ENCODE results near the gene TIGAR.

TIGAR gene

DNA sequence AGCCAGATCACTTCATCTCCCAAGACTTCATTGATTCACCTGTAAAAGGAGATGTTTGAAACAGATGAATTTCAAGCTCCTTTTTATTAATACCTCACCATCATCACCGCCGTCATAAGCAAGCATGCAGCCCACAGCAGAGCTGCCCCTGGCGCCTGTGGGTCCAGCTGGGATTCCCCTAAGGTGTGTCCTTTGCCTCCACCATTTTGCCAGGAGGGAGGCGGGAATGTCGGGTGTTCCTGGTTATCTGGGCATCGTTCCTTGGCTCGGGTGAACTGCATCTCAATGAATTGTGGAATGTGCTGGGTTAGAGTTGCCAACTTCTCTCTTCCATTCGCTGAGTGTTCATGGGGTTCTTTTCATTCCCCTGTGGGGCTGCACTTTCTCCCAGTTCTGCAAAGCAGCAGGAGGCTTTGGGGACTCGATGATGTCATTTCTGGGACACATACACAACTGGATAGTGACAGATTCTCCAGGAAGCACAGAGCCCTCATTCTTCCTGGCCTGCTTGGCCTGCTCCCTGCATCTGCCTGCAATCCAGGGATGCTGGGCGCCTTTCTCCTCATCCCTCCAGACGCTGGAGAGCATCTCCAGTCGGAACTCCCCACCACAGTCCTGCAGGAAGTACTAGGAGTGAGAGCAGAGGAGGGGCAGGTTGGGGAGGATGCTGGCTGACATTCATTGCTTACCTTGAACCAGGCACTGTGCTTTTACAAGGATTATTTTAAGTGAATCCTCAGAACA, 37.3 kb upstream of the TIGAR start:
- DNase-seq, result no peak

DNA sequence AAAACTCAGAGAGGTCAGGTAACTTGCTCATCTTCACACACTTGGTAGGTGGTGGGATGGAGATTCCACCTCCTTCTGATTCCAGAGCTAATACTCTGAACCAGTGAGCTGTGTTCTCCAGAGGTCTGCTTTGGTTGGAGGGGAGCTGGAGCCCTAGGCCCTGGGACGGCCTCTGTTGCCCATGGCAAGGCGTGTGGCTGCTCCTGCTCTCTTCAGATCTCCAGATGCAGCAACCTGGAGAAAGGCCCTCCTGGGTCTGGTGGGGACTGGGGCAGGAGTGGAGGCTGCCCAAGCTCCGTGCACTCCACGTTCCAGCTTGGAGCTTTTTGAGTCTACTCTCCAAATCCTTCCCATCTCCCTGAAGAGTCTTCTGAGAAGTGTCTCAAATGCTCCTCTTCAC, 36.7 kb upstream of the TIGAR start:
- no peak for DNase-seq

DNA sequence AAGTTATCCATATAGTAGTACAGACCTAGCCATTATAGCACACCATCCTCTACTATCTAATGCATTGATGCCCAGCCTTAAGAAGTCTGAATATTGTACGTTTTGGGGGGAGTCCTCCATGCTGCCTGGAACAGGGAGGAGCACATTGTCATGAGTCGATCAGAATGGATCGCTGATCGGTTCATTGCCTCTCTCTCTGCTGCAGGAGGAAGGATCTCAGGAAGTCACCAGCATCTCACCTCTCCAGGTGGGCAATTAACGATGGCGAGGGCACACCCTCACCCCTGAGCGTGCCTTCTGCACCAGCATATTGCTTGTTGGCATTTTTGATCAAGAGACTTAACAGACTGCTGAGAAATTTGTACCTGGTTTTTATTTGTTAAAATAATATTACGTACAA, 35.9 kb upstream of the TIGAR start:
- DNase-seq, result no peak

DNA sequence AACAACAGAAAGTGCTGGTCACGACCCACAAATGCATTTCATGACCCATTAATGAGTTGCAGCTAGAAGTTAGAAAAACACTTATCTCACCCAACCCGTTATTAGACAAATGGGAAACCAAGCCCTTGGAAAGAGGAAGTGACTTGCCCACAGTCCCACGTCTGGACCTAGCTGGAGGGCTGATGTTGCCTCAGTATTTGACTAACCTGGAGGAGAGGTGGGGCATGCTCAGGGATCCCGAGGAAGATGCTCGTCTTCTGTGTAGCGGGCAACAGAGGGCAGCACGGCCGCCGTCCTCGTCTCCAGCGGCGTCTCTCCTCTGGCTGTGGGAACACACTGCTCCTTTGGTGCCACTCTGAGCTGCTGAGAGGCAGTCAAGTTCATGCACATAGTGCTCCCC, 34.8 kb upstream of the TIGAR start:
- DNase-seq, result no peak

DNA sequence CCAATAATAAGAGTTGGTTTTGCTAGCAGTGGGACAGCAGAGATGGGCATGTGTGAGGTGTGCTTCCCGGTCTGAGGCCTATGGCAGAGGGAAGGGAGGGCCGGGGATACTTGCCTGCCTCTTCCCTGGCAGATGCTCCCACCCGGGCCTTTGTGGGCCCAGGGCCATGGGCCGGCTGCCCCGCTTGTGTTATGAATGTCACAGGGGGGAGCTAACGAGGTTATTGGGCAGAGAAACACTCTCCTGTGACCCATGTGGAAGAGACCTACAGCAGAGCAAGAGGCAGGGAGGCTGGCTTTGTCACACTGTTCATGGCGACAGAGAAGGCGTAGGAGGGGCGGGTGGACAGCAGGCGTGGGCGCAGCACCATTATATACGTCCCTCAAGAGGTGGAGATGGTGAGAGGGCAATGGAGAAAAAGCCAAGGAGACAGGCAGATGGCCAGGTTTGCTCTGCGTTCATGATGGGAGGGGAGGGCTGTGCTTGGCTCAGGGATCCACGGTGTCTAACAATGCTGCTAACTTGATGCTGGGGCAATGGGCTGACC, 34.2 kb upstream of the TIGAR start:
- peak in 1 of 2 experiments; percentile 24 for DNase-seq

- no peak for DNase-seq
Observed at GRCh38 chr12:4287325-4288211, 33.4 kb upstream of the TIGAR start.

- no peak for DNase-seq
Observed at GRCh38 chr12:4288296-4289131, 32.5 kb upstream of the TIGAR start.

DNA sequence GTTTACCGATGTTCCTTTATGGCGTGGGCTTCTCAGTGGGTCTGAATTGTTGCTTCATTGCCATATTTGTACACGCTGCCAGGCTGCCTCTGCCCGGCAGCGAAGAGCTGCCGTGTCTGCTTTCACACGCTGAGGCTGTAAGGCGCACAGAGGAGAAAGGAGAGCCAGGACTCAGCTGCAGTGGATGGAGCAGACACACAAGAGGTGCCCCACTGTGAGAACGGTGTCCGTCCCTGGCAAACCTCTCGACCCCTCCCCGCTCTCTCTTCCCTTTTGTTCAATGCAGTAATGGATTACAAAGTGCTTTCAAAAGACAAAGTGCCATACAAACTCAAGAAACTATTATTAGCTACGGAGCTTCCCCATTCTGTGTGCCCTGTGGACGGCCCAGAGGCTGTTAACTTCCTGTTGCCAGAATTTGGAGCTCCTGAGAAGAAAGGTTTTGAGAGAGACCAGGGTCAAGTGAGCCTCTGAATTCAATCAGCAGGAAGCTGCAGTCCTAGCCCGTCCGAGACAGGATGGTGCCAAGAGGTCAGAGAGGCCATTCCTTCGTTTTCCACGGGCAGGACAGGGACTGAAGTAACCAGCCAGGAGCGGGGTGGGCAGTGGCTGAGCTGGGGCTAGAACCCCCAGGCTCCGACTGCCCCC, 31.7 kb upstream of the TIGAR start:
- DNase-seq, result no peak

- DNase-seq, result no peak
Observed at GRCh38 chr12:4289998-4290790, 30.8 kb upstream of the TIGAR start.

DNA sequence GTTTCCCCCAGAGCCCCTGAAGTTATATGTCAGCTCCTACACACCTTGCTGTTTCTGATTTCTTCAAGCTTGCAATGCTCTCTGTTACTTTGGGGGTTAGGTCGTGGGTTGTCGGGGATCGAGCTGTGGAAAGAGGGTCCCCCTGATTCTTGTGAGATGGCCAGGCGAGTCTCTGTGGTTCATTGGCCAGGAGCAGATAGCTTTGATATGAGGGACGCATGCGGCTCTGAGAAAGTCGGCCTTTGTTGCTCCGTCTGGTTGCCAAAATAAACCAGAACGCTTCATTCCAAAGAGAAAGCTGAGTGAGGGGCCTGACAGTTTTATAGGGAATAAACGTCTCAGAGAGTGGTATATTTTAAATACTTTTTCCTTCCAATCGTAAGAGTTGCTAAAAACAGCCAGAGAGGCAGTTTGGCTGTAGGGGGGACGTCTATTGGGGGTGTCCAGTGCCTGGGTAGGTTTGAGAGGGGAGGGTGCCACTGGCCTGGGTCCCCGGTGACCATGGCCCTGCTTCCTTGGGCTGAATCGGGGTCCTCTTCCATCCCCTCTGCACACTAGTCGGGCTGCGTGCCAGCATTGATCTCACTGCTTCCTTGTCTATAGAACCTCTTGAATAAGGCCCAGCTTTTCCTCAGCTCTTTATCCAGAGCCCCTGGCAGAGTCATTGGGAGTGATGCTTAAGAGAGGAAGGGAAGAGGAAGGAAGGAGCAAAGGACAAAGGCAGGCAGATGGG, 28.5 kb upstream of the TIGAR start:
- DNase-seq, result no peak

DNA sequence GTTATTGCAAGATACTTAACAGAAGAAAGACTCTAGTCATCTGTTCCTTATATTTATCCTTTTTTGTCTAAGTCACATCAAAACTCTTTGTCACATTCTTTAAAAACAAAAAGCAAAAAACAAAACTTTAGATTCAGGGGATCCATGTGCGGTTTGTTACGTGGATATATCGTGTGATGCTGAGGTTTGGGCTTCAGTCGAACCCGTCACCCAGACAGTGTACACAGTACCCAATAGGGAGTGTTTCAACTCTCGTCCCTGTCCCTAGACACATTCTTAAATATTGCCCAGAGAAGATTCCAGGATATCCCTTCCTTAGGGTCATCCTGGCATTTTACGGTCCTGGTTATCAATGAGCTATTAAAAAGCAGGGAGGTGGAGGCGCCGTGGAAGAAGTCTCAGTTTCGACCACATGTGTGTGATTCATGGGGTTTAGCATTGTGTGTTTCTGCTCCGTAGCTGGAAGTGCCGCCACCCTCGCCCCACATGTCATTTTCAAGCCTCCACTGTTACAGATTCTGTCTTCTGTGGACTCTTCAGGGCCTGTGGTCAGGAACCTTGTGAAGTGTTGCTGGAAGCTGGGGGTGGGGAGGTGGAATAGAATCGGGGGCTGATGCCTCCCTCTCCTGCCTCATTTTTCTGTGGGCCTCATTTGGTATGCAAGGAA, 27.6 kb upstream of the TIGAR start:
- no peak for DNase-seq

- DNase-seq, result no peak
Observed at GRCh38 chr12:4293966-4294505, 27.0 kb upstream of the TIGAR start.

DNA sequence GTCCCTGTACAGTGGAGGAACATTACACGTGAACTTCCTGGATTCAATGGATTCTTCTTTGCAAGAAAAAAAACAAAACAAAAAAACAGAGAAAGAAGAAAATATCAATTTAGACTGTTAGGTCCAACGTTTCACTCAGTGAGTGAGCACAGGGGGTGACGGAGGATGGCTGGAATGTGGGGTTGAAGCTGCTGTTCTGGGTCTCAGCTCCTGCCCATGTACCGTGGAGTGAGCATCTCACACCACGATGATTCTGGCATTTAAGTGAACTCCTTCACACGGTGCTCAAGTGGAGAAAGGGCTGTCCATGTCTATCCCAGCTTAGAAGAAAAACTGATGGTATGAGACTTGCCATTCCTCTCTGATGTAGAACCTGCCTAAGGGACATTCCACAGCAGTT, 24.3 kb upstream of the TIGAR start:
- DNase-seq, result no peak

- DNase-seq, result no peak
Observed at GRCh38 chr12:4297617-4298016, 23.4 kb upstream of the TIGAR start.

DNA sequence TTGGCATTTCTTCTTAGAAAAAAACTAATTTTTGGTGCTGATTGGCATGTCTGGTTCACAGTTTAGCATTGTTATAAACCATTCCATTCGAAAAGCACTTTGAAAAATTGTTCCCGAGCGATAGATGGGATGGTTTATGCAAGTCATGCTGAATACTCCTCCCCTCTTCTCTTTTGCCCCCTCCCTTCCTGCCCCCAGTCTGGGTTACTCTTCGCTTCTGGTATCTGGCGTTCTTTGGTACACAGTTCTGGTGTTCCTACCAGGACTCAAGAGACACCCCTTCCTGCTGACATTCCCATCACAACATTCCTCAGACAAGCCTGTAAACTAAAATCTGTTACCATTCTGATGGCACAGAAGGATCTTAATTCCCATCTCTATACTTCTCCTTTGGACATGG, 20.1 kb upstream of the TIGAR start:
- no peak for DNase-seq

- DNase-seq, result no peak
Observed at GRCh38 chr12:4301932-4302501, 19.0 kb upstream of the TIGAR start.

- DNase-seq, result no peak
Observed at GRCh38 chr12:4302881-4303280, 18.1 kb upstream of the TIGAR start.

DNA sequence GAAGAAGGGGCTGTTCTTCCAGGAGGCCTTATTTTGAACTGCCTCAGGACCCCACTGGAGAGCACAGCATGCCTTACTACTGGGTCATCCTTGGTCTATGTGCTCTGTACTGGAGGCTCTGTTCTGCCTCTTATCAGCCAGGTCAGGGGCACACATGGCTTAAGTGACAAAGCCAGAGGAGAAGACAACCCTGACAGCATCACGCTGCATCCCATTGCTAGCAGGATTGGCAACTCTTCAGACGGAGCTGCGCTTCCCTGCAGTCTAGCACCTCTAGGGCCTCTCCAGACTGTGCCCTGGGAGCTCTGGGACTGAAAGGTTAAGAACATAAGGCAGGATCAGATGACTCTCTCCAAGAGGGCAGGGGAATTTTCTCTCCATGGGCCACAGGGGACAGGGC, 17.3 kb upstream of the TIGAR start:
- DNase-seq, result no peak

- DNase-seq, result peak; percentile 12 to 65
Observed at GRCh38 chr12:4307593-4308333, 13.2 kb upstream of the TIGAR start.
